GM19240 (cell line): Measurements from ENCODE around the gene SLC25A3.
"Not testable (repeated sequence)": the region's sequence is repeated elsewhere in the genome, so short reads cannot be mapped to it uniquely, and the experiment has no call there.

Experiments used
- DNase-seq: peaks from one replicate; pipeline ENCODE4 v3.0.0; 2011; ENCODE audit warnings: low spot score; ENCODE audit not compliant: insufficient read length

SLC25A3 gene

DNA sequence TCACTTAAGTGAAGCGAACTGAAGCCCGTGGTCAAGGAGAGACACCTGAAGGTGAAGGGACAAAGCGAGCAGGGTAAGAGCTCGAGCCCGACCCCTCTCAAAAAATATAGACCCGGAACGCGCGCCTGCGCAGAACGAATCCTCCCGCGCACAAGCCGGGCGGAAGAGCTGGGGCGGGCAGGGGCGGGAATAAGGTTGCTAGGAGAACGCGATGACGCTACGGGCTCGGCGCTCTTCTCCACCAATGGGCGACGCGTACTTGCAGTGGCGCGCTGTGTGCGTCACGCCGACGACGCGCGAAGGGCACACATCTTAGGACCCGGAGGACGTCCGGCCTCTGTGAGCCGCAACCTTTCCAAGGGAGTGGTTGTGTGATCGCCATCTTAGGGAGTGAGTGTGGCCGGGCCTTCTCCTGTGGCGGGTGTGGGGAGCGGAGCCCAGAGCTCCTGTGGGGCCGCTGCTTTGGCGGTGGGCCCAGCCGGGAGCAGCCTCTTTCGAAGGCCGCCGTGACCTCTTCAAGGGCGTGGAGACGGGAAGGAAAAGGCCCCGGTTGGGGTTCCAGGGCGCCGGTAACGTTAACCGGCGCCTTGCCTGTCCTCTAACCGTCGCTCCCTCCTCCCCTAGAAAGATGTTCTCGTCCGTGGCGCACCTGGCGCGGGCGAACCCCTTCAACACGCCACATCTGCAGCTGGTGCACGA is at the start of gene SLC25A3:
SLC25A3 (plus strand) TSS at position 336 of the 699 bp plus-strand sequence; CDS start at position 629, 293 bp downstream.
- peak; percentile 91 for DNase-seq

- no peak for DNase-seq
Observed at GRCh38 chr12:98543701-98544100, 49.8 kb upstream of the SLC25A3 start.

DNA sequence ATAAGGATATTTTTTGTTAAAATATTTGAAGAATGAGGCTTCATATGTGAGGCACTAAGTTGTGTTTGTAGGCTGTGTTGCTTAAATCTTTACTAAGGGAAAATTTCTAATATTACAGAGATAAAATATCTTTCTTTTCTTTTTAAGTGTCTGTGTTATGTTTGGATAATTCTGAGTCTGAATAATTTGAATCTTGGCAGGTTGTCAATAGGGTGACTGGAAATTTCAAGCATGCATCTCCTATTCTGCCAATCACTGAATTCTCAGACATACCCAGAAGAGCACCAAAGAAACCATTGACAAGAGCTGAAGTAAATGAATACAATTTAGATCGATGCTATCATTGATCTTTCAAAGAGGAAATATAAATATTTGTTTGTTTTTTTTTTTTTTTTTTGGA is 48.7 kb upstream of the SLC25A3 start:
- no peak for DNase-seq

DNA sequence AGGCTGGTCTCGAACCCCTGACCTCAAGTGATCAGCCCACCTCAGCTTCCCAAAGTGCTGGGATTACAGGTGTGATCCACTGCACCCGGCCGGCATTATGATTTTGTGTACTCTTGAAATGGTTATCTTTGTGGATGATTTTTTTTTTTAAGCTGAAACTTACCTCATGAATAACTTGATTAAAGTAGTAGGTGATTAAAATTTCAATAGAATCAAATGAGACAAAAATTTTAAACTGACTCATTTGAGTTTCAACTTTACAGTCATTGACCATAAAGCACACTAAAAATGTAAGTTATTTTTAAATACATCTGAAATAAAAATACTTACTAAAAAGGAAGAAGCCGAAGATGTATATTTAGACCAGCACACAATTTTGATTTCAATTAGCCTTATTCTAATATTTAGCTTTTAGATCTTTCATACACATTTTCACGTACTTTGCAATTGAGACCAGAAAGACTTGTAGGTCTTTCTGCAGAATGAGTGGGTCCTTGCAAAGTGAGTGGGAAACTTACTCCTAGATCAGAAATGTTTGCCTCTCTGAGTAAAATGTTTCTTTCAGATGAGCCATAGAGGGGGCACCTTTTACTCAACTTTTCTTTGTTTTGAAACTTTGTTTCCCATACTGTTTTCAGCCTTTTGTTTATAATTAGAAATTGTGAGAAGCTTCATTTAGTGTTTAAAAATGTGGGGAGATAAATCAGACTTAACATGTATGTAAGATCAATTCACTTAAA is 43.9 kb upstream of the SLC25A3 start:
- DNase-seq: no peak

DNA sequence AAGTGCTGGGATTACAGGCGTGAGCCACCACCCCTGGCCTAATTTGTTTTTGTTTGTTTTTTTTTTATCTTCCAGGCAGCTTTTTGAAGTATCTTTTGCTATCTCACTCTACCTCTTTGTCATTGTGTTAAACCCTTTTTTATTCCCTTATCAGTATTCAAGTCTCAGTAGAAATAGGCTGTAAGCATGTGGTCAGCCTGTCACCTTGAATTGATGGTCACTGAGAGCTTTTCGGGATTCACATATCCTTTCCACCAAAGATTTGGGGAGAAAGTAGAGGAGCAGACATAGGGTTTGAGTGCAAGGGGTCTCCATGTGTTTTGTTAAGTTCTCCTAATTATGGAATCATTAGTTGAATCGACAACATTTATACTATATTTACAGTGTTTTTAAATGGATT is 41.7 kb upstream of the SLC25A3 start:
- no peak for DNase-seq

GRCh38 chr12:98558097-98558496 is 35.4 kb upstream of the SLC25A3 start:
- not testable (repeated sequence) for DNase-seq

DNA sequence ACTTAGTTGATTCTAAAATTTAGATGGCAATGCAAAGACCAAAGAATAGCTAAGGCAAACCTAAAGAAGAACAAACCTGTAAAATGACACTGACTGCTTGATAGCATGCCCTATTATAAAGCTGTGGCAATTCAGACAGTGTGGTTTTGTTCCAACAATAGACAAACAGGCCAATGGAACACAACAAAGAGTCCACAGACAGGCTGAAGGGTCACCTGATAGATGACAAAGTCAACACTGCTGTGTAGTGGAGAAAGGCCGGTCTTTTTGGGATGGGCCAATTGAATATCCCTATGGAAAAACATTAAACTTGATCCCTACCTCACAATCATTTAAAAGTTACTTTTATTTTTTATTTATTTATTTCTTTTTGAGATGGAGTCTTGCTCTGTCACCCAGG is 33.8 kb upstream of the SLC25A3 start:
- DNase-seq: no peak

DNA sequence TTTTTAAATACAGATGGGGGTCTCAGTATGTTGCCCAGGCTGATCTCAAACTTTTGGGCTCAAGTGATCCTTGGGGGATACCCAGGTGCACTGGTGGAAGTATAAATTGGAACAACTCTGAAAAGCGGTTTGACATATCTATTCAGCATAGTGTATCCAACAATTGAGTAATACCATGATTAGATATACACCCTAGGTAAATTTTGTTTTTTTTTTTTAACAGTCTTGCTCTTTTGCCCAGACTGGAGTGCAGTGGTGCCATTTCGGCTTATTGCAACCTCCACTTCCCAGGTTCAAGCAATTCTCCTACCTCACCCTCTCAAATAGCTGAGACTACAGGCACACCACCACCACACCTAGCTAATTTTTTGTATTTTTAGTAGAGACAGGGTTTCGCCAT is 31.6 kb upstream of the SLC25A3 start:
- no peak for DNase-seq

- DNase-seq: no peak
Observed at GRCh38 chr12:98572010-98572409, 21.5 kb upstream of the SLC25A3 start.

- DNase-seq: no peak
Observed at GRCh38 chr12:98574110-98574509, 19.4 kb upstream of the SLC25A3 start.

GRCh38 chr12:98575013-98575412 is 18.5 kb upstream of the SLC25A3 start:
- DNase-seq: no peak

- DNase-seq: not testable (repeated sequence)
Observed at GRCh38 chr12:98576795-98577194, 16.7 kb upstream of the SLC25A3 start.

DNA sequence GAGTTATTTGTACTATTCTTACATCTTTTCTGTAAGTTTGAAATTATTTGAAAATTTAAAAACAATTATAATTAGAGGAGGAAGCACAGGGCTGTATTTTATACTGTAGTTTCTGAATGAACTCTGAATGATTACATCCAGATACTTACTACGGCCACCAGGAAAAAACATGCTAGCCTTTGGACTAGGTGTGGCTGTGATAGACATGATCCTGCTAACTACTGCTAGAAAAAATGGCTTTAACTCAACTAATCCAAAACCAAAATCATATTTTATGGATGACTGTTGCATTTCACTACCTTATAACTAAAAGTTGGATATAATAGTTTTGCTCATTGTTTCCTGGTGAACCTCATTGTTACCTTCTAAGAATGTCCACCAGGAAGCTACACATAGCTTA is 15.1 kb upstream of the SLC25A3 start:
- DNase-seq: no peak

DNA sequence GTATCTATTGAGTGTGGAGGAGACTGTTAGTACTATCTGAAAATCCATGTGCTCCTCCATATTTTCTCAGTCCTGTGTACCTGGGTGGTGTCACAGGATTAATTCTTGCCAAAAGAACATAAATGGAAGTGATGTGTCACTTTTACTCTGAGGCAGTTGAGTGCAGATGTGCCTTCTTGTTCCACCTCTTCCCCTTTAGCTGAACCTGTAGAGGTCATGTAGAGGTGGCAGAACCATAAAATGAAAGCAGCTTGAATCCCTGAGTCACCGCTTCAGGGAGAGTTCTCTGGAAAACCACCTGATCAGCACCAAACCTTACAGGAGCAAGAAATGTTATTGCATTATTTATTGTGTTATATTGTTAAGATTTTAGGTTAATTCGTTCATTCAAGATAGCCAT is 14.7 kb upstream of the SLC25A3 start:
- no peak for DNase-seq

DNA sequence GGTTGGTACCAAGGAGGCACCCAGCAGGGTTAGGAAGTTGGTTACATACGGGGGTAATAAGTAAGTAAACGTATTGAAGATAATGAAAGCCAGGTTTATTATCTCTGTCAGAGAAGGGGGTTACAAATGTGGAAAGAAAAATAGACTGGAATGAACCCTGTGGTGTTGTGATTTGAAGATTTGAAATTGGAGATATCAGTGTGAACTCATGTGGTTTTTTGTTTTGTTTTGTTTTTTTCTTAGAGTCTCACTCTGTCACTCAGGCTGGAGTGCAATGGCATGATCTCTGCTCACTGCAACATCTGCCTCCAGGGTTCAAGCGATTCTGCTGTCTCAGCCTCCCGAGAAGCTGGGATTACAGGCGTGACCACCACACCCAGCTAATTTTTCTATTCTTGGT is 14.1 kb upstream of the SLC25A3 start:
- no peak for DNase-seq

- no peak for DNase-seq
Observed at GRCh38 chr12:98579835-98580234, 13.7 kb upstream of the SLC25A3 start.

DNA sequence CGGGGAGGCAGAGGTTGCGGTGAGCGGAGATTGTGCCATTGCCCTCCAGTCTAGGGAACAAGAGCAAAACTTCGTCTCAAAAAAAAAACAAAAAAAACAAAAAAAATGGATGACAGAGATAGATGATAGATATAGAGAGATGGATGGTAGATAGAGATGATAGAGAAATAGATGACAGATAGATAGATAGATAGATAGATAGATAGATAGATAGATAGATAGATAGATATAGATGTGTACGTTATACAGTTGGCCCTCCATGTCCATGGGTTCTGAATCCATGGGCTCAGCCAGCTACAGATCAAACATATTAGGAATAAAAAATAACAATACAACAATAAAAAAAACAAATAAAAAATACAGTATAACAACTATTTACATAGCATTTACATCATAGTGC is 12.8 kb upstream of the SLC25A3 start:
- DNase-seq: no peak

- no peak for DNase-seq
Observed at GRCh38 chr12:98581101-98581500, 12.4 kb upstream of the SLC25A3 start.

DNA sequence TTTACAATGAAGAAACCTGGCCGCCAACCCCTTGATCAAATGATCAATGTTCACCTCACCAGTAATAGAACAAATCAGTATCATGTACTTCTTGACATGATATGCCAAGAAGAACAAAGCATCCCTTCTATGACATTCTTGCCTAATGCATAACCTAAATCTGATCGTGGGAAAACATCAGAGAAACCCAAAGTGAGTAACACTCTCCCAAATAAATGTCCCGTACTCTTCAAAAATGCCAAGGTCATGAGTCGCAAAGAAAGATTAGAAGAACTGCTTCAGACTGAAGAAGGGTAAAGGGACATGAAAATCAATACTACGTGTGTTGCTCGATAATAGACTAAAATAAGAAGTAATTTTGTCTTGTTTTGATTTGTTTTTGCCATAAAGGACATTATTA is 11.4 kb upstream of the SLC25A3 start:
- DNase-seq: no peak

DNA sequence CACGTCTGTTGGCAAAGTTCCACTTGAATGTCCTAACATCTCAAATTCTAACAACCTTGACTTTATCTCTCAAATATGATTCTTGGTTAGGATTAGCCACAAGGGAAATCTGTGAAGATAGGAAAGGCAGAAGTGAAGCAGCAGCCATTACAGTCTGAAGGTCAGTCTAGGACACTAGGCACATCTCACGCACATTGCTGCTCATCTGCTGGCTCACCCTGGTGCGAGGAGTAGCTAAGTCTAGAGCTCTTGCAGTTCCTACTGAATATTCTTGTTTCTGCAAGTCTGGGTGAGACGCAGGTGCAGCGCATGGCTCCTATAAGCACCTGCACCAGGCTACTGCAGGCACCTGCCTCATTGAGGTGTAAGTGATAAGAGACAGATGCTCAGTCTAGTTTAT is 6.4 kb upstream of the SLC25A3 start:
- no peak for DNase-seq

- DNase-seq: no peak
Observed at GRCh38 chr12:98591209-98591608, 2.3 kb upstream of the SLC25A3 start.

GRCh38 chr12:98592825-98593322 is 612 bp upstream of the SLC25A3 start:
- DNase-seq: no peak
